K562 (cell line): ENCODE data around the gene PPM1G. TPM values are rescaled to one million over a fixed set of nuclear protein-coding genes. Genes with fewer than 3 reads are reported as not detected.

Source experiments
- DMBX1 ChIP-seq: fragments of 250-450 bp; sonication (Bioruptor Pico); IDR thresholded peaks from 2 replicates; pipeline ENCODE4 v1.8.0; 2022; ENCODE audit warnings: inconsistent platforms, mild to moderate bottlenecking, moderate library complexity, borderline replicate concordance
- LEF1 ChIP-seq: fragments of 450-650 bp; IDR thresholded peaks from 2 replicates; pipeline ENCODE4 v1.6.1; 2016; ENCODE audit warnings: mild to moderate bottlenecking
- SMAD4 ChIP-seq: fragments of 250-450 bp; sonication (Bioruptor Pico); conservative IDR thresholded peaks from 2 replicates; pipeline ENCODE4 v1.8.0; 2021; ENCODE audit warnings: inconsistent platforms, mild to moderate bottlenecking, moderate library complexity
- SMC3 ChIP-seq: conservative IDR thresholded peaks from 2 replicates; pipeline ENCODE4 v1.6.1; 2011; ENCODE audit warnings: low read depth, low read length, improper control_type of control experiment; ENCODE audit not compliant: insufficient read depth
- ZNF3 ChIP-seq: fragments of 250-450 bp; sonication (Bioruptor Pico); IDR thresholded peaks from 2 replicates; pipeline ENCODE4 v1.5.0; 2021; ENCODE audit warnings: mild to moderate bottlenecking, moderate library complexity
- ZNF699 ChIP-seq: fragments of 250-450 bp; sonication (Bioruptor Pico); IDR thresholded peaks from 2 replicates; pipeline ENCODE4 v1.8.0; 2021; ENCODE audit warnings: mild to moderate bottlenecking, moderate library complexity; ENCODE audit not compliant: insufficient replicate concordance
- ZNF707 ChIP-seq: fragments of 250-450 bp; sonication (Bioruptor Pico); conservative IDR thresholded peaks from 2 replicates; pipeline ENCODE4 v1.8.0; 2022; ENCODE audit warnings: inconsistent platforms, mild to moderate bottlenecking, moderate library complexity
- polyA plus RNA-seq, 8 experiments: library from polyadenylated mRNA; depleted of rRNA in 4 of 8; stranded (reverse) in 5 of 8; unstranded in 3 of 8; fragments of >200 nt; fragmentation: Nextera tagmentation in 2 of 8; fragmentation: Illumina TruSeq in 1 of 8; extraction: Ambion mirVana in 2 of 8; extraction: Trizol in 1 of 8; gene quantifications; 2 replicates each; pipeline versions ENCODE4 v1.2.1 to v1.2.3, GENCODE V29; 2011 to 2014; ENCODE audit warnings: inconsistent platforms in 1 of 8, missing spikeins in 1 of 8
- total RNA-seq, 7 experiments: library from RNA; depleted of rRNA in 6 of 7; stranded (reverse); fragments of >200 nt in 6 of 7; fragmentation: Illumina TruSeq in 2 of 7; extraction: Trizol in 2 of 7; gene quantifications; 2 replicates each; pipeline versions ENCODE4 v1.2.1 to v1.2.3, GENCODE V29; 2011 to 2021; ENCODE audit warnings: low replicate concordance in 1 of 7
- TF ChIP-seq, protein P1 (sequence below): fragments of 450-650 bp; conservative IDR thresholded peaks from 2 replicates; pipeline ENCODE4 v1.6.1; 2016; ENCODE audit warnings: missing genetic modification characterization, low read depth, mild to moderate bottlenecking, missing compliant biosample characterization, moderate library complexity
- TF ChIP-seq, protein P2 (sequence below): sonication (generic); formaldehyde crosslinking; IDR thresholded peaks from 2 replicates; pipeline ENCODE4 v1.8.0; 2022; ENCODE audit warnings: missing genetic modification reagents, mild to moderate bottlenecking, borderline replicate concordance
- TF ChIP-seq, protein P3 (sequence below): fragments of 150-350 bp; conservative IDR thresholded peaks from 2 replicates; pipeline ENCODE4 v1.6.1; 2014; ENCODE audit warnings: low read length
- TF ChIP-seq, protein P4 (sequence below): fragments of 250-450 bp; sonication (Bioruptor Pico); IDR thresholded peaks from 2 replicates; pipeline ENCODE4 v1.4.0; 2020
- TF ChIP-seq, protein P5 (sequence below): fragments of 250-450 bp; sonication (Bioruptor Pico); IDR thresholded peaks from 2 replicates; pipeline ENCODE4 v1.5.0; 2021
- TF ChIP-seq, protein P6 (sequence below): fragments of 450-650 bp; formaldehyde crosslinking; IDR thresholded peaks from 2 replicates; pipeline ENCODE4 v1.4.0; 2020; ENCODE audit warnings: mild to moderate bottlenecking
- TF ChIP-seq, protein P7 (sequence below): conservative IDR thresholded peaks from 2 replicates; pipeline ENCODE4 v1.6.1; 2011; ENCODE audit warnings: low read depth, mild to moderate bottlenecking, low read length; ENCODE audit not compliant: control insufficient read depth

PPM1G gene
- total and polyA plus RNA-seq, 9 of the 15 experiments (the other 6 are each of a cell fraction or from before 2014, with no cell fraction given), result 61.7 to 230 (median 153) TPM

DNA sequence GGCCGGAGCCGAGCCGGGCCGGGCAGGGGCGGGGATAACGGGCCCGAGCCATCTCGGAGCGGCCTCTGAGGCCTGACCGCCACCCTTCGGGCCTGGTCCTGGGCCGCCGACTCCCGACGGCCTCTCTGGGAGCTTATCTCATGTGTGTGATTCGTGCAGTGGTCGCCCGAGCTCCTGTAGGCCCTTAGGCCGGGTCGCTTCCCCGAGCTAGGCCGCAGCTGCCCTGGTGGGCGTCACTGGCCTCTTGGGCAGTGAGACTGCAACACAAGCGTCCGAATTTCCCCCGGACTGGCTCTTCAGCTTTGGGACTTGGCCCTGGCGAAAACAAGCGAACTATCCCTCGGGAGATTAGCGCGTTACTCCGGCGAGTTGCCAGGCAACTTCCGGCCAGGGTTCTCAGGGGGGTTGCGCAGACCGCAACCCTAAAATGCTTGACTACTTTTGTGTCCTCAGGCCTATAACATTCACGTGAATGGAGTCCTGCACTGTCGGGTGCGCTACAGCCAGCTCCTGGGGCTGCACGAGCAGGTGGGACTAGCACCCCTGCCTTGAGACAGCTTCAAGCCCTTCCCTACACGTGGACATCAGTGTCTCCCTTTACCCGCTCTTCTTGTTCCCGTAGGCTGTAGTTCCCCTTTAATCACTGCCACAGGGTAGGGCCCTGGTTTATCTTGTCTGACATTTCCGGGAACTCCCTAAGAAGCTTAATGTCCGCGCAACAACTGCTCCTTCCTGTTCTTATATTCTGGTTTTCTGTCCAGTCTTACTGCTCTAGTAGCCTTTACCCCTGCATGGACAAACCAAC is 38.4 kb downstream of the PPM1G start (continued):
- TF ChIP-seq, protein P1, sequence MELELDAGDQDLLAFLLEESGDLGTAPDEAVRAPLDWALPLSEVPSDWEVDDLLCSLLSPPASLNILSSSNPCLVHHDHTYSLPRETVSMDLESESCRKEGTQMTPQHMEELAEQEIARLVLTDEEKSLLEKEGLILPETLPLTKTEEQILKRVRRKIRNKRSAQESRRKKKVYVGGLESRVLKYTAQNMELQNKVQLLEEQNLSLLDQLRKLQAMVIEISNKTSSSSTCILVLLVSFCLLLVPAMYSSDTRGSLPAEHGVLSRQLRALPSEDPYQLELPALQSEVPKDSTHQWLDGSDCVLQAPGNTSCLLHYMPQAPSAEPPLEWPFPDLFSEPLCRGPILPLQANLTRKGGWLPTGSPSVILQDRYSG (tag), result 0 out of 2 replicates have a peak, but pooled peaks have one; percentile 34
- TF ChIP-seq ZNF699 (CRISPR knock-in tag) (no peak), ZNF3 (CRISPR knock-in tag) (no peak), SMAD4 (CRISPR knock-in tag) (no peak), LEF1 (peak; percentile 46; the same call in 1 of the 2 replicates), DMBX1 (CRISPR knock-in tag) (peak; percentile 43; the same call in 1 of the 2 replicates), ZNF707 (no peak), SMC3 (no peak)
- TF ChIP-seq, protein P2, sequence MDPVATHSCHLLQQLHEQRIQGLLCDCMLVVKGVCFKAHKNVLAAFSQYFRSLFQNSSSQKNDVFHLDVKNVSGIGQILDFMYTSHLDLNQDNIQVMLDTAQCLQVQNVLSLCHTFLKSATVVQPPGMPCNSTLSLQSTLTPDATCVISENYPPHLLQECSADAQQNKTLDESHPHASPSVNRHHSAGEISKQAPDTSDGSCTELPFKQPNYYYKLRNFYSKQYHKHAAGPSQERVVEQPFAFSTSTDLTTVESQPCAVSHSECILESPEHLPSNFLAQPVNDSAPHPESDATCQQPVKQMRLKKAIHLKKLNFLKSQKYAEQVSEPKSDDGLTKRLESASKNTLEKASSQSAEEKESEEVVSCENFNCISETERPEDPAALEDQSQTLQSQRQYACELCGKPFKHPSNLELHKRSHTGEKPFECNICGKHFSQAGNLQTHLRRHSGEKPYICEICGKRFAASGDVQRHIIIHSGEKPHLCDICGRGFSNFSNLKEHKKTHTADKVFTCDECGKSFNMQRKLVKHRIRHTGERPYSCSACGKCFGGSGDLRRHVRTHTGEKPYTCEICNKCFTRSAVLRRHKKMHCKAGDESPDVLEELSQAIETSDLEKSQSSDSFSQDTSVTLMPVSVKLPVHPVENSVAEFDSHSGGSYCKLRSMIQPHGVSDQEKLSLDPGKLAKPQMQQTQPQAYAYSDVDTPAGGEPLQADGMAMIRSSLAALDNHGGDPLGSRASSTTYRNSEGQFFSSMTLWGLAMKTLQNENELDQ (CRISPR knock-in tag), result 0 out of 2 replicates have a peak, but pooled peaks have one; percentile 10
- TF ChIP-seq, protein P3, sequence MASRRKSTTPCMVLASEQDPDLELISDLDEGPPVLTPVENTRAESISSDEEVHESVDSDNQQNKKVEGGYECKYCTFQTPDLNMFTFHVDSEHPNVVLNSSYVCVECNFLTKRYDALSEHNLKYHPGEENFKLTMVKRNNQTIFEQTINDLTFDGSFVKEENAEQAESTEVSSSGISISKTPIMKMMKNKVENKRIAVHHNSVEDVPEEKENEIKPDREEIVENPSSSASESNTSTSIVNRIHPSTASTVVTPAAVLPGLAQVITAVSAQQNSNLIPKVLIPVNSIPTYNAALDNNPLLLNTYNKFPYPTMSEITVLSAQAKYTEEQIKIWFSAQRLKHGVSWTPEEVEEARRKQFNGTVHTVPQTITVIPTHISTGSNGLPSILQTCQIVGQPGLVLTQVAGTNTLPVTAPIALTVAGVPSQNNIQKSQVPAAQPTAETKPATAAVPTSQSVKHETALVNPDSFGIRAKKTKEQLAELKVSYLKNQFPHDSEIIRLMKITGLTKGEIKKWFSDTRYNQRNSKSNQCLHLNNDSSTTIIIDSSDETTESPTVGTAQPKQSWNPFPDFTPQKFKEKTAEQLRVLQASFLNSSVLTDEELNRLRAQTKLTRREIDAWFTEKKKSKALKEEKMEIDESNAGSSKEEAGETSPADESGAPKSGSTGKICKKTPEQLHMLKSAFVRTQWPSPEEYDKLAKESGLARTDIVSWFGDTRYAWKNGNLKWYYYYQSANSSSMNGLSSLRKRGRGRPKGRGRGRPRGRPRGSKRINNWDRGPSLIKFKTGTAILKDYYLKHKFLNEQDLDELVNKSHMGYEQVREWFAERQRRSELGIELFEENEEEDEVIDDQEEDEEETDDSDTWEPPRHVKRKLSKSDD, result 0 out of 2 replicates have a peak, but pooled peaks have one; percentile 41
- TF ChIP-seq, protein P4, sequence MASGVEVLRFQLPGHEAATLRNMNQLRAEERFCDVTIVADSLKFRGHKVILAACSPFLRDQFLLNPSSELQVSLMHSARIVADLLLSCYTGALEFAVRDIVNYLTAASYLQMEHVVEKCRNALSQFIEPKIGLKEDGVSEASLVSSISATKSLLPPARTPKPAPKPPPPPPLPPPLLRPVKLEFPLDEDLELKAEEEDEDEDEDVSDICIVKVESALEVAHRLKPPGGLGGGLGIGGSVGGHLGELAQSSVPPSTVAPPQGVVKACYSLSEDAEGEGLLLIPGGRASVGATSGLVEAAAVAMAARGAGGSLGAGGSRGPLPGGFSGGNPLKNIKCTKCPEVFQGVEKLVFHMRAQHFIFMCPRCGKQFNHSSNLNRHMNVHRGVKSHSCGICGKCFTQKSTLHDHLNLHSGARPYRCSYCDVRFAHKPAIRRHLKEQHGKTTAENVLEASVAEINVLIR (CRISPR knock-in tag), result 0 out of 2 replicates have a peak, but pooled peaks have one; percentile 35
- TF ChIP-seq, protein P5, sequence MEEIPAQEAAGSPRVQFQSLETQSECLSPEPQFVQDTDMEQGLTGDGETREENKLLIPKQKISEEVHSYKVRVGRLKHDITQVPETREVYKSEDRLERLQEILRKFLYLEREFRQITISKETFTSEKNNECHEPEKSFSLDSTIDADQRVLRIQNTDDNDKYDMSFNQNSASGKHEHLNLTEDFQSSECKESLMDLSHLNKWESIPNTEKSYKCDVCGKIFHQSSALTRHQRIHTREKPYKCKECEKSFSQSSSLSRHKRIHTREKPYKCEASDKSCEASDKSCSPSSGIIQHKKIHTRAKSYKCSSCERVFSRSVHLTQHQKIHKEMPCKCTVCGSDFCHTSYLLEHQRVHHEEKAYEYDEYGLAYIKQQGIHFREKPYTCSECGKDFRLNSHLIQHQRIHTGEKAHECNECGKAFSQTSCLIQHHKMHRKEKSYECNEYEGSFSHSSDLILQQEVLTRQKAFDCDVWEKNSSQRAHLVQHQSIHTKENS (CRISPR knock-in tag), result no peak
- TF ChIP-seq, protein P6, sequence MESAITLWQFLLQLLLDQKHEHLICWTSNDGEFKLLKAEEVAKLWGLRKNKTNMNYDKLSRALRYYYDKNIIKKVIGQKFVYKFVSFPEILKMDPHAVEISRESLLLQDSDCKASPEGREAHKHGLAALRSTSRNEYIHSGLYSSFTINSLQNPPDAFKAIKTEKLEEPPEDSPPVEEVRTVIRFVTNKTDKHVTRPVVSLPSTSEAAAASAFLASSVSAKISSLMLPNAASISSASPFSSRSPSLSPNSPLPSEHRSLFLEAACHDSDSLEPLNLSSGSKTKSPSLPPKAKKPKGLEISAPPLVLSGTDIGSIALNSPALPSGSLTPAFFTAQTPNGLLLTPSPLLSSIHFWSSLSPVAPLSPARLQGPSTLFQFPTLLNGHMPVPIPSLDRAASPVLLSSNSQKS, result no peak
- TF ChIP-seq, protein P7, sequence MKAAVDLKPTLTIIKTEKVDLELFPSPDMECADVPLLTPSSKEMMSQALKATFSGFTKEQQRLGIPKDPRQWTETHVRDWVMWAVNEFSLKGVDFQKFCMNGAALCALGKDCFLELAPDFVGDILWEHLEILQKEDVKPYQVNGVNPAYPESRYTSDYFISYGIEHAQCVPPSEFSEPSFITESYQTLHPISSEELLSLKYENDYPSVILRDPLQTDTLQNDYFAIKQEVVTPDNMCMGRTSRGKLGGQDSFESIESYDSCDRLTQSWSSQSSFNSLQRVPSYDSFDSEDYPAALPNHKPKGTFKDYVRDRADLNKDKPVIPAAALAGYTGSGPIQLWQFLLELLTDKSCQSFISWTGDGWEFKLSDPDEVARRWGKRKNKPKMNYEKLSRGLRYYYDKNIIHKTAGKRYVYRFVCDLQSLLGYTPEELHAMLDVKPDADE, result peak; percentile 40; the same call in 1 of the 2 replicates
